Activated T-helper 17 cell treated with anti-CD3 and anti-CD28 coated beads, Interleukin-2, amount 50 U/mL, for 72 hours (primary cell): Measurements from ENCODE around the gene AP2M1. TPM values are rescaled to one million over a fixed set of nuclear protein-coding genes. Genes with fewer than 3 reads are reported as not detected.

Experiments used
- ATAC-seq: fragments of 150-1000 bp; cut with Tn5 transposase; replicated peaks from 2 replicates; pipeline ENCODE4 v1.10.0; 2021; ENCODE audit warnings: mild to moderate bottlenecking, moderate library complexity
- H3K27ac Mint-ChIP-seq: one replicate; pipeline ENCODE4 v1.8.0; 2022; ENCODE audit warnings: mixed read lengths
- H3K27me3 Mint-ChIP-seq: one replicate; pipeline ENCODE4 v1.8.0; 2022; ENCODE audit warnings: mixed read lengths
- H3K36me3 Mint-ChIP-seq: one replicate; pipeline ENCODE4 v1.8.0; 2022; ENCODE audit warnings: low read depth, mild to moderate bottlenecking, mixed read lengths
- H3K4me1 Mint-ChIP-seq: one replicate; pipeline ENCODE4 v1.8.0; 2022; ENCODE audit warnings: mixed read lengths
- H3K4me3 Mint-ChIP-seq: one replicate; pipeline ENCODE4 v1.8.0; 2022; ENCODE audit warnings: mild to moderate bottlenecking, mixed read lengths
- H3K9me3 Mint-ChIP-seq: one replicate; pipeline ENCODE4 v1.8.0; 2022; ENCODE audit warnings: mixed read lengths
- total RNA-seq, 2 donors: library from RNA; stranded (reverse); gene quantifications; one replicate each; pipeline ENCODE4 v1.2.3, GENCODE V29; 2022

AP2M1 gene
- total RNA-seq, 2 donors from 2014 or later: 206 to 244 TPM

GRCh38 chr3:184181596-184181995 is 6.9 kb downstream of the AP2M1 start:
- peaks cover 16% of the 10 kb centered on the region for H3K4me1 Mint-ChIP-seq
- no peak overlapping the region for H3K27ac Mint-ChIP-seq
- no peaks in the 10 kb centered on the region for H3K27me3 Mint-ChIP-seq
- H3K9me3 Mint-ChIP-seq: no peaks in the 10 kb centered on the region
- ATAC-seq: no peak
- H3K4me3 Mint-ChIP-seq: no peak overlapping the region
- H3K36me3 Mint-ChIP-seq: peaks cover 92% of the 10 kb centered on the region

- Mint-ChIP-seq H3K27me3 (no peaks in the 10 kb centered on the region), H3K4me1 (peaks cover 20% of the 10 kb centered on the region), H3K4me3 (no peak overlapping the region), H3K27ac (no peak overlapping the region), H3K9me3 (no peaks in the 10 kb centered on the region), H3K36me3 (peaks cover 98% of the 10 kb centered on the region)
- ATAC-seq: no peak
Observed at GRCh38 chr3:184183679-184184078, 9.0 kb downstream of the AP2M1 start.

- H3K27ac Mint-ChIP-seq: peak overlapping the region; percentile 97
- H3K27me3 Mint-ChIP-seq: no peaks in the 10 kb centered on the region
- no peak for ATAC-seq
- no peaks in the 10 kb centered on the region for H3K9me3 Mint-ChIP-seq
- H3K4me3 Mint-ChIP-seq: peak overlapping the region; percentile 100
- H3K36me3 Mint-ChIP-seq: peaks cover 98% of the 10 kb centered on the region
- peaks cover 20% of the 10 kb centered on the region for H3K4me1 Mint-ChIP-seq
Observed at GRCh38 chr3:184184546-184185230, 10.0 kb downstream of the AP2M1 start.

GRCh38 chr3:184185461-184186183 is 11.0 kb downstream of the AP2M1 start:
- peak; percentile 94 for ATAC-seq
- peaks cover 98% of the 10 kb centered on the region for H3K36me3 Mint-ChIP-seq
- H3K4me1 Mint-ChIP-seq: peaks cover 20% of the 10 kb centered on the region
- no peaks in the 10 kb centered on the region for H3K9me3 Mint-ChIP-seq
- peak overlapping the region; percentile 100 for H3K4me3 Mint-ChIP-seq
- no peaks in the 10 kb centered on the region for H3K27me3 Mint-ChIP-seq
- peak overlapping the region; percentile 97 for H3K27ac Mint-ChIP-seq

- Mint-ChIP-seq H3K27me3 (no peaks in the 10 kb centered on the region), H3K36me3 (peaks cover 98% of the 10 kb centered on the region), H3K9me3 (no peaks in the 10 kb centered on the region), H3K27ac (peak within 1 kb of the TSS; percentile 97), H3K4me3 (peak within 1 kb of the TSS; percentile 100), H3K4me1 (peaks cover 20% of the 10 kb centered on the region)
- peak; percentile 28 for ATAC-seq
Observed at GRCh38 chr3:184186184-184186901, 11.7 kb downstream of the AP2M1 start, which contains the start of gene ABCF3. ABCF3 (plus strand) TSS chr3:184186199; CDS start chr3:184186208, 9 bp downstream.

GRCh38 chr3:184186902-184187207 is 12.2 kb downstream of the AP2M1 start:
- H3K9me3 Mint-ChIP-seq: no peaks in the 10 kb centered on the region
- ATAC-seq: no peak
- H3K4me1 Mint-ChIP-seq: peaks cover 20% of the 10 kb centered on the region
- H3K36me3 Mint-ChIP-seq: peaks cover 98% of the 10 kb centered on the region
- no peaks in the 10 kb centered on the region for H3K27me3 Mint-ChIP-seq
- H3K4me3 Mint-ChIP-seq: peak overlapping the region; percentile 100
- peak overlapping the region; percentile 97 for H3K27ac Mint-ChIP-seq

GRCh38 chr3:184188080-184188479 is 13.4 kb downstream of the AP2M1 start:
- Mint-ChIP-seq H3K27me3 (no peaks in the 10 kb centered on the region), H3K27ac (no peak overlapping the region), H3K36me3 (peaks cover 98% of the 10 kb centered on the region), H3K4me1 (peaks cover 20% of the 10 kb centered on the region), H3K9me3 (no peaks in the 10 kb centered on the region), H3K4me3 (peak overlapping the region; percentile 100)
- no peak for ATAC-seq

GRCh38 chr3:184189421-184189820 is 14.8 kb downstream of the AP2M1 start:
- peaks cover 98% of the 10 kb centered on the region for H3K36me3 Mint-ChIP-seq
- no peaks in the 10 kb centered on the region for H3K27me3 Mint-ChIP-seq
- no peak overlapping the region for H3K27ac Mint-ChIP-seq
- peaks cover 20% of the 10 kb centered on the region for H3K4me1 Mint-ChIP-seq
- no peak for ATAC-seq
- no peak overlapping the region for H3K4me3 Mint-ChIP-seq
- H3K9me3 Mint-ChIP-seq: no peaks in the 10 kb centered on the region

- H3K36me3 Mint-ChIP-seq: peaks cover 79% of the 10 kb centered on the region
- H3K27me3 Mint-ChIP-seq: no peaks in the 10 kb centered on the region
- no peak overlapping the region for H3K27ac Mint-ChIP-seq
- no peak overlapping the region for H3K4me3 Mint-ChIP-seq
- no peaks in the 10 kb centered on the region for H3K9me3 Mint-ChIP-seq
- ATAC-seq: no peak
- no peaks in the 10 kb centered on the region for H3K4me1 Mint-ChIP-seq
Observed at GRCh38 chr3:184192889-184193288, 18.2 kb downstream of the AP2M1 start.

- ATAC-seq: no peak
- Mint-ChIP-seq H3K4me3 (no peak overlapping the region), H3K36me3 (peaks cover 68% of the 10 kb centered on the region), H3K27ac (no peak overlapping the region), H3K27me3 (no peaks in the 10 kb centered on the region), H3K9me3 (no peaks in the 10 kb centered on the region), H3K4me1 (no peaks in the 10 kb centered on the region)
Observed at GRCh38 chr3:184193991-184194539, 19.4 kb downstream of the AP2M1 start.

GRCh38 chr3:184196536-184196935 is 21.9 kb downstream of the AP2M1 start:
- no peaks in the 10 kb centered on the region for H3K9me3 Mint-ChIP-seq
- no peak for ATAC-seq

GRCh38 chr3:184198509-184198908 is 23.9 kb downstream of the AP2M1 start:
- no peaks in the 10 kb centered on the region for H3K9me3 Mint-ChIP-seq
- H3K36me3 Mint-ChIP-seq: peaks cover 23% of the 10 kb centered on the region
- no peak overlapping the region for H3K4me3 Mint-ChIP-seq
- no peak for ATAC-seq
- H3K4me1 Mint-ChIP-seq: no peaks in the 10 kb centered on the region
- H3K27ac Mint-ChIP-seq: no peak overlapping the region
- no peaks in the 10 kb centered on the region for H3K27me3 Mint-ChIP-seq

More at GRCh38 chr3:184196536-184196935, 21.9 kb downstream of the AP2M1 start:
- Mint-ChIP-seq H3K4me1 (no peaks in the 10 kb centered on the region), H3K27me3 (no peaks in the 10 kb centered on the region), H3K4me3 (no peak overlapping the region), H3K36me3 (peaks cover 43% of the 10 kb centered on the region), H3K27ac (no peak overlapping the region)

GRCh38 chr3:184200825-184201224 is 26.2 kb downstream of the AP2M1 start:
- no peaks in the 10 kb centered on the region for H3K4me1 Mint-ChIP-seq
- no peaks in the 10 kb centered on the region for H3K9me3 Mint-ChIP-seq
- H3K27ac Mint-ChIP-seq: no peak overlapping the region
- no peak for ATAC-seq
- H3K27me3 Mint-ChIP-seq: peaks cover 4% of the 10 kb centered on the region
- H3K36me3 Mint-ChIP-seq: no peaks in the 10 kb centered on the region
- no peak overlapping the region for H3K4me3 Mint-ChIP-seq

- Mint-ChIP-seq H3K9me3 (no peaks in the 10 kb centered on the region), H3K27me3 (peaks cover 14% of the 10 kb centered on the region), H3K4me1 (no peaks in the 10 kb centered on the region), H3K4me3 (no peak overlapping the region), H3K27ac (no peak overlapping the region), H3K36me3 (no peaks in the 10 kb centered on the region)
- ATAC-seq: no peak
Observed at GRCh38 chr3:184203526-184203925, 28.9 kb downstream of the AP2M1 start.
